ENCODE measurements around the gene NAALADL1. TPM values are rescaled to one million over a fixed set of nuclear protein-coding genes. Genes with fewer than 3 reads are reported as not detected.

Gene NAALADL1
- total and polyA plus RNA-seq, 8 donors, result 8.5 to 20.7 (median 13.7) TPM

DNA sequence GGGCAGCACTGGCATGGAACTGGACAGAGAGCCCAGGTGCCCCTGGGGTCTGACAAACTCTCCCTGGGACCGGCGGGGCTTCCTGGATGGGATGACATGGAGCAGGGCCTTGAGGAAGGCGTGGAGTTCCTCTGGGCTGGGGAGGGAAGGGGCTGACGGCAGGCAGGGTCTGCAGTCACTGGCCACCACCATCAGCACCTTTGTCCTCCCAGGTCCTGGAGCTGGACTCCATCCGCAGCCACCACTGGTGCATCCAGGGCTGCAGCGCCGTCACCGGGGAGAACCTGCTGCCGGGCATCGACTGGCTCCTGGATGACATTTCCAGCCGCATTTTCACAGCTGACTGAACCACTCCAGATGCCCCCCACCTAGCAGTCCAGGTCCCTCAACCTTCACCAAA, 36.8 kb downstream of the NAALADL1 start:
- H3K27me3 ChIP-seq, result no peaks in the 10 kb centered on the region
- TF ChIP-seq, protein P1, sequence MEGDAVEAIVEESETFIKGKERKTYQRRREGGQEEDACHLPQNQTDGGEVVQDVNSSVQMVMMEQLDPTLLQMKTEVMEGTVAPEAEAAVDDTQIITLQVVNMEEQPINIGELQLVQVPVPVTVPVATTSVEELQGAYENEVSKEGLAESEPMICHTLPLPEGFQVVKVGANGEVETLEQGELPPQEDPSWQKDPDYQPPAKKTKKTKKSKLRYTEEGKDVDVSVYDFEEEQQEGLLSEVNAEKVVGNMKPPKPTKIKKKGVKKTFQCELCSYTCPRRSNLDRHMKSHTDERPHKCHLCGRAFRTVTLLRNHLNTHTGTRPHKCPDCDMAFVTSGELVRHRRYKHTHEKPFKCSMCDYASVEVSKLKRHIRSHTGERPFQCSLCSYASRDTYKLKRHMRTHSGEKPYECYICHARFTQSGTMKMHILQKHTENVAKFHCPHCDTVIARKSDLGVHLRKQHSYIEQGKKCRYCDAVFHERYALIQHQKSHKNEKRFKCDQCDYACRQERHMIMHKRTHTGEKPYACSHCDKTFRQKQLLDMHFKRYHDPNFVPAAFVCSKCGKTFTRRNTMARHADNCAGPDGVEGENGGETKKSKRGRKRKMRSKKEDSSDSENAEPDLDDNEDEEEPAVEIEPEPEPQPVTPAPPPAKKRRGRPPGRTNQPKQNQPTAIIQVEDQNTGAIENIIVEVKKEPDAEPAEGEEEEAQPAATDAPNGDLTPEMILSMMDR (IDR thresholded peaks at IDR 0.05), result no peak
- peaks cover 0 to 17% of the 10 kb centered on the region in 2 donors for H3K4me1 ChIP-seq
- H3K4me3 ChIP-seq, result no peak overlapping the region
- no peaks in the 10 kb centered on the region for H3K9me3 ChIP-seq
- DNase-seq, result no peak
- H3K36me3 ChIP-seq, result peaks cover 0 to 41% of the 10 kb centered on the region in 2 donors
- intact Hi-C loops (cut with DNase I), result loop anchor here in 1 of 2 donors (10.0 kb wide), 1 partner anchor 177 kb away; the partner anchor contains the start of gene CDC42BPG
- ATAC-seq, result no peak
- no peak overlapping the region for H3K27ac ChIP-seq

DNA sequence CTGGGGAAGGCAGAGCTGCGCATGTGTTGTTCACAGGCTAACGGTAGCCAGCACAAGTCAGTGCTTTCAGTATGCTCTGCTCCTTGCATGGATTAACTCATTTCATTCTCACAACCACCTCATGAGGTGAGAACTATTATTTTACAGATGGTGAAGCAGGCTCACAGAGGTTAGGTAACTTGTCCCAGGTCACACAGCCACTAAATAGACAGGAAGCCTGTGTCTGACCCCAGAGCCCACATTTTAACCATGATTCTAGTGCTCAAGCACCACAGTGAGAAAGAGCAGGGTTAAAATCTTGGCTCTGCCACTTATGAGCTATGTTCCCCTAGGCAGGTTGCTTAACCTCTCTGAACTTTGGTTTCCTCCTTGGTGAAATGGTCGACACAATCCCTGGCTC, 37.4 kb downstream of the NAALADL1 start:
- Histone ChIP-seq H3K27ac (no peak overlapping the region), H3K4me3 (no peak overlapping the region), H3K27me3 (no peaks in the 10 kb centered on the region), H3K9me3 (no peaks in the 10 kb centered on the region), H3K36me3 (peaks cover 0 to 41% of the 10 kb centered on the region in 2 donors), H3K4me1 (peaks cover 0 to 18% of the 10 kb centered on the region in 2 donors)
- DNase-seq, result no peak
- TF ChIP-seq, protein P1 (IDR thresholded peaks at IDR 0.05), result no peak
- no peak for ATAC-seq
- intact Hi-C loops (cut with DNase I), result loop anchor here in 1 of 2 donors (10.0 kb wide), 1 partner anchor 176 kb away; the partner anchor contains the start of gene CDC42BPG

DNA sequence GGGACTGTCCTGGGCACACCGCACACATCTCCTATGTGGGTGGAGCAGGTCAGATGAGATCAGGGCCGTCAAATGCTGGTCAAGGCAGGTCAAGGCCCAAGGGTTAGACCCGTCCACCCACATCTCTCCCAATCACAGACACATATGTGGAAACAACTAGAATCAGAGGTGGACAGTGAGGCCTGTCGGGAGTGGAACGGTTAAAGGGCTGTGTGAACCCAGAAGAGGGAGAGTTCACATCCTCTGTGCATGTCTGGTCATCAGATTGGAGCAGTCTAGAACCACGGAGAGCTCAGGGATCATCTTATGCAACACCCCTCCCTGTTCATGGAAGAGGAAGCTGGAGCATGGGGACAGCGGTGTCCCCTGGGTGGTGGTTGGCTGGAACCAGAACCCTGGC, 38.5 kb downstream of the NAALADL1 start:
- H3K4me3 ChIP-seq, result no peak overlapping the region
- H3K27ac ChIP-seq, result no peak overlapping the region
- H3K4me1 ChIP-seq, result peaks cover 6 to 29% of the 10 kb centered on the region in 2 donors
- no peaks in the 10 kb centered on the region for H3K27me3 ChIP-seq
- ATAC-seq, result no peak
- no peak for DNase-seq
- no peaks in the 10 kb centered on the region for H3K9me3 ChIP-seq
- H3K36me3 ChIP-seq, result peaks cover 0 to 41% of the 10 kb centered on the region in 2 donors
- intact Hi-C loops (cut with DNase I), result loop anchor here in 1 of 2 donors (10.0 kb wide), 1 partner anchor 175 kb away; the partner anchor contains the start of gene CDC42BPG
- TF ChIP-seq, protein P1 (IDR thresholded peaks at IDR 0.05), result no peak

DNA sequence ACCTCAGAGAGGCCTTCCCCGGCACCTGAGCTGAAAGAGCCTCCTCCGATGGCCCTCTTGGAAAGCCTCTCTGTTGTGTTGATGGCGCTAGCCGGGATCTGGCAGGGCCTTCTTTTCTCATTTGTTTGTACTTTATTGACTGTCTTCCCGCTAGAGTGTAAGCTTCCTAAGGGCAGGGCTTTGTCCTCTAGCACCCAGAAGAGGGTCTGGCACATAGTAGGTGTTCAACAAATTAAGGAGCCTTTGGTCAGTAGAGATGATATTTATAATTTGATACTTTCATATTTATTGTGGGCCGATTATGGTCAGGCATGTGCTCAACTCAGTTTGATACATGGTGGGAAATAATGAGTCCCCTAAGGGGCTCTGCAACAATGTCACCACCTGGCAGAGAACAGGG, 40.4 kb downstream of the NAALADL1 start:
- Histone ChIP-seq H3K4me1 (peaks cover 7 to 38% of the 10 kb centered on the region in 2 donors), H3K4me3 (no peak overlapping the region), H3K27me3 (no peaks in the 10 kb centered on the region), H3K27ac (no peak overlapping the region), H3K9me3 (no peaks in the 10 kb centered on the region), H3K36me3 (peaks cover 0 to 41% of the 10 kb centered on the region in 2 donors)
- TF ChIP-seq, protein P1 (IDR thresholded peaks at IDR 0.05), result no peak
- ATAC-seq, result no peak
- intact Hi-C loops (cut with DNase I), result no loop called here
- DNase-seq, result no peak

DNA sequence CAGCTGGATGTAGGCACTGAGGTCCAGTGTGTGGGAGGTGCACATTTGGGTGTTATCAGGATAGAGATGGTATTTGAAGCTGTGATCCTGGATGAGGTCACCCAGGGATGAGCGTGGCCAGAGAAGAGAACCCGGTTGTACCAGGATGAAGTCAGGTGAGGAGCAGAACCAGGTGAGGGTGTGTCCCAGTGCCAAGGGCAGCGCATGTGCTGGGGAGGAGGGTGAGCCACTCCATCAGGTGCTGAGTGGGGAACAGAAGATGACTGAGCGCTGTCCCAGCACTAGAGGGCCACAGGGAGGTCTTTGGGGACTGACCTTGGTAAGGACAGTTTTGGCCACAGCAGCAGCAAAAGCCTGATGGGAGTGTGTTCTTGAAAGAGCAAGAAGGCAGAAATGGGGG, 41.6 kb downstream of the NAALADL1 start:
- Histone ChIP-seq H3K36me3 (peaks cover 0 to 37% of the 10 kb centered on the region in 2 donors), H3K4me3 (no peak overlapping the region), H3K27ac (no peak overlapping the region), H3K9me3 (no peaks in the 10 kb centered on the region), H3K4me1 (peaks cover 7 to 40% of the 10 kb centered on the region in 2 donors), H3K27me3 (no peaks in the 10 kb centered on the region)
- ATAC-seq (no peak), DNase-seq (no peak)
- intact Hi-C loops (cut with DNase I), result no loop called here
- TF ChIP-seq, protein P1 (IDR thresholded peaks at IDR 0.05), result no peak
